ENCODE results near the gene ERBB2. TPM values are rescaled to one million over a fixed set of nuclear protein-coding genes. Genes with fewer than 3 reads are reported as not detected.

ERBB2 gene
- total and polyA plus RNA-seq, 2 donors from 2014 or later = 76.5 to 186 TPM

- no peak overlapping the region for H3K27ac ChIP-seq (ENCODE audit: low read depth in 2 of 2, low read length in 2 of 2)
- no peaks in the 10 kb centered on the region for H3K4me1 ChIP-seq (ENCODE audit: control insufficient read depth in 2 of 3, insufficient read depth in 2 of 3, low read depth in 1 of 3, low read length in 3 of 3)
- FAIRE-seq (no peak), DNase-seq (no peak)
- intact Hi-C loops (cut with DNase I) = no loop called here
- TF ChIP-seq, protein P1, sequence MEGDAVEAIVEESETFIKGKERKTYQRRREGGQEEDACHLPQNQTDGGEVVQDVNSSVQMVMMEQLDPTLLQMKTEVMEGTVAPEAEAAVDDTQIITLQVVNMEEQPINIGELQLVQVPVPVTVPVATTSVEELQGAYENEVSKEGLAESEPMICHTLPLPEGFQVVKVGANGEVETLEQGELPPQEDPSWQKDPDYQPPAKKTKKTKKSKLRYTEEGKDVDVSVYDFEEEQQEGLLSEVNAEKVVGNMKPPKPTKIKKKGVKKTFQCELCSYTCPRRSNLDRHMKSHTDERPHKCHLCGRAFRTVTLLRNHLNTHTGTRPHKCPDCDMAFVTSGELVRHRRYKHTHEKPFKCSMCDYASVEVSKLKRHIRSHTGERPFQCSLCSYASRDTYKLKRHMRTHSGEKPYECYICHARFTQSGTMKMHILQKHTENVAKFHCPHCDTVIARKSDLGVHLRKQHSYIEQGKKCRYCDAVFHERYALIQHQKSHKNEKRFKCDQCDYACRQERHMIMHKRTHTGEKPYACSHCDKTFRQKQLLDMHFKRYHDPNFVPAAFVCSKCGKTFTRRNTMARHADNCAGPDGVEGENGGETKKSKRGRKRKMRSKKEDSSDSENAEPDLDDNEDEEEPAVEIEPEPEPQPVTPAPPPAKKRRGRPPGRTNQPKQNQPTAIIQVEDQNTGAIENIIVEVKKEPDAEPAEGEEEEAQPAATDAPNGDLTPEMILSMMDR (IDR thresholded peaks at IDR 0.05; ENCODE audit: borderline replicate concordance, extremely low read depth, insufficient read depth) = no peak
- no peaks in the 10 kb centered on the region for H3K36me3 ChIP-seq (ENCODE audit: control insufficient read depth in 2 of 3, insufficient read depth in 3 of 3, low read length in 3 of 3)
- no peak overlapping the region for H3K4me3 ChIP-seq (ENCODE audit: low read length in 3 of 3)
- H3K9me3 ChIP-seq (ENCODE audit: control insufficient read depth in 2 of 3, insufficient read depth in 1 of 3, low read length in 3 of 3) = no peaks in the 10 kb centered on the region
- no peak overlapping the region for H3K9ac ChIP-seq (ENCODE audit: low read length in 3 of 3)
- H3K27me3 ChIP-seq (ENCODE audit: control insufficient read depth, insufficient read depth, low read length) = no peaks in the 10 kb centered on the region
Measured at GRCh38 chr17:39772415-39772814, 72.6 kb downstream of the ERBB2 start.

GRCh38 chr17:39772987-39773934 is 73.4 kb downstream of the ERBB2 start:
- no peak for FAIRE-seq
- no peaks in the 10 kb centered on the region for H3K27me3 ChIP-seq (ENCODE audit: control insufficient read depth, insufficient read depth, low read length)
- H3K4me3 ChIP-seq (ENCODE audit: low read length in 3 of 3) = no peak overlapping the region
- H3K4me1 ChIP-seq (ENCODE audit: control insufficient read depth in 2 of 3, insufficient read depth in 2 of 3, low read depth in 1 of 3, low read length in 3 of 3) = no peaks in the 10 kb centered on the region
- no peak for DNase-seq
- H3K9ac ChIP-seq (ENCODE audit: low read length in 3 of 3) = no peak overlapping the region
- no peaks in the 10 kb centered on the region for H3K9me3 ChIP-seq (ENCODE audit: control insufficient read depth in 2 of 3, insufficient read depth in 1 of 3, low read length in 3 of 3)
- no peaks in the 10 kb centered on the region for H3K36me3 ChIP-seq (ENCODE audit: control insufficient read depth in 2 of 3, insufficient read depth in 3 of 3, low read length in 3 of 3)
- TF ChIP-seq, protein P1 (IDR thresholded peaks at IDR 0.05; ENCODE audit: borderline replicate concordance, extremely low read depth, insufficient read depth) = no peak
- no peak overlapping the region for H3K27ac ChIP-seq (ENCODE audit: low read depth in 2 of 2, low read length in 2 of 2)
- intact Hi-C loops (cut with DNase I) = no loop called here

- no peaks in the 10 kb centered on the region for H3K4me1 ChIP-seq (ENCODE audit: control insufficient read depth in 2 of 3, insufficient read depth in 2 of 3, low read depth in 1 of 3, low read length in 3 of 3)
- H3K27ac ChIP-seq (ENCODE audit: low read depth in 2 of 2, low read length in 2 of 2) = no peak overlapping the region
Measured at GRCh38 chr17:39774047-39774446, 74.2 kb downstream of the ERBB2 start.

More at GRCh38 chr17:39774047-39774446, 74.2 kb downstream of the ERBB2 start:
- no peaks in the 10 kb centered on the region for H3K36me3 ChIP-seq (ENCODE audit: control insufficient read depth in 2 of 3, insufficient read depth in 3 of 3, low read length in 3 of 3)
- no peaks in the 10 kb centered on the region for H3K9me3 ChIP-seq (ENCODE audit: control insufficient read depth in 2 of 3, insufficient read depth in 1 of 3, low read length in 3 of 3)
- intact Hi-C loops (cut with DNase I) = no loop called here
- FAIRE-seq = no peak
- H3K9ac ChIP-seq (ENCODE audit: low read length in 3 of 3) = no peak overlapping the region
- H3K27me3 ChIP-seq (ENCODE audit: control insufficient read depth, insufficient read depth, low read length) = no peaks in the 10 kb centered on the region
- H3K4me3 ChIP-seq (ENCODE audit: low read length in 3 of 3) = no peak overlapping the region
- DNase-seq = no peak
- TF ChIP-seq, protein P1 (IDR thresholded peaks at IDR 0.05; ENCODE audit: borderline replicate concordance, extremely low read depth, insufficient read depth) = no peak

Data from kidney (tissue), 14 donors.